GM21619 (cell line): ENCODE data around the gene NRP1.
A peak's percentile ranks its signal among the peaks of the same experiment; 100 is the strongest.

Experiments
- ATAC-seq: cut with Tn5 transposase; IDR thresholded peaks from one replicate; pipeline ENCODE4 v1.9.1; 2021; ENCODE audit not compliant: unreplicated experiment

NRP1 gene

DNA sequence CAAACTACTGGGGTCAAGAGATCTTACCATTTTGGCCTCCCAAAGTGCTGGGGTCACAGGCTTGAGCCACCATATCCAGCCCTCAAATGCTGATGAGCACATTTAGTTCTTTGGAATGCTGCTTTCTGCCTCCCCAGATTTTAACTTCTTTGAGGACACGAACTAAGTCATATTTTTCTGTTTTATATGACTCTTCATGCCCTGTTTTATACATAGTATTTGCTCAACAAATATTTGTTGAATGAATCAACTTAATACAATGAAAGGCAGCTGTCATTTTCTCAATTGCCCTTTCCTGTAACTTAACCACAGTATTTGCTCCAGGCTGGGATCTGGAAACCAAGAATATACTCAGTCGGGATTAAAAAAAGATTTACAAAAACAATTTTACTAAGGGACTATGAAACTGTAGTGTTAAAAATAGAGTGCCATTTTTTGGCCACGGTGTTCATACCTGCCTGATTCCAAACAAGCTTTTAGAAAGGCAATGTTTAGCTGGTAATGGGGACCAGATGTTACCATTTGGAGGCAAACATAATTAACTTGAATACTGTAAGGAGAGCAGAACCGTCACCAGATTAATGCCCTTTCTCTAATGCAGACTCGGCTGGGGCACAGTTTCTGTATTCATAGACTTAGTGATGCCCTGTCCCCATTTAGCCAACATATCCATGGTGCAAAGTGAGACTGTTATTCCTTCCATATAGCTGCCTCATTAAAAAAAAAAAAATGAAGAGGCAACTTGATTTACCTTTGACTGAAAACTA, 117.6 kb downstream of the NRP1 start:
- ATAC-seq: no peak

DNA sequence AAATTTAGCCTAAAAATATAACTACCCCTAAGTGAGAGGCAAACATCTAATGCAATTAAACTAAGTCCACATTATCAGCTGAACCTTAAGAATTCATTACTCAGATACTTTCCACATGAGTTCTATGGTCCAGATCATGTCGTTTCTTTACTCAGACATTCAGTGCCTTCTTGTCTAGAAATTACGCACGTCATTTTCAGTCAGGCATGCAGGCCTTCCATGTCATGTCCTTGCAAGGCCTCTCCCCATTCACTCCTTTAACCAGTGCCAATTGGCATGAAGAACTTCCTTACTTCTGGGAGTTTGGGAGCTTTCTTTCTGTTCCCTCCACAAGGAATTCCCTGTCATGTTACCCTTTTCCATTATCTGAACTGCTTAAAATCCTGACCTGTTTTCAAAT, 118.8 kb downstream of the NRP1 start:
- no peak for ATAC-seq

DNA sequence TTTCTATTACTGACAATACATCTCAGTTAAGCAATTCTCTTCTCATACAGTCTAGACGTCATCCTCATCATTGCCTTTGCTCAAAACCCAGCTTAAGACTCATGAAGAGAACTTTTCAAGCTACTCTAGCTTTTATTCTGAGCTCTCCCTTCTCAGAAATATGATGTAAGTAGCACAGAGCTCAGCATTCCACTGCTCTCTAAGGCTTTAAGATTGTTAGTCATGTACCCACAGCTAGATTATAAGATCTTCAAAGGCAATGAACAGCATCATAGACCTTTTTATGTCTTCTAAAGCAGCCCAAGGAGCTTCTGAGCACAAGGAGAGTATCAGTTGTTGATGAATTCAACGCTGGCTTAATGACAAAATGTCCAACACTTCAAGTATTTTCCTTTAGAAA, 119.3 kb downstream of the NRP1 start:
- ATAC-seq: no peak

DNA sequence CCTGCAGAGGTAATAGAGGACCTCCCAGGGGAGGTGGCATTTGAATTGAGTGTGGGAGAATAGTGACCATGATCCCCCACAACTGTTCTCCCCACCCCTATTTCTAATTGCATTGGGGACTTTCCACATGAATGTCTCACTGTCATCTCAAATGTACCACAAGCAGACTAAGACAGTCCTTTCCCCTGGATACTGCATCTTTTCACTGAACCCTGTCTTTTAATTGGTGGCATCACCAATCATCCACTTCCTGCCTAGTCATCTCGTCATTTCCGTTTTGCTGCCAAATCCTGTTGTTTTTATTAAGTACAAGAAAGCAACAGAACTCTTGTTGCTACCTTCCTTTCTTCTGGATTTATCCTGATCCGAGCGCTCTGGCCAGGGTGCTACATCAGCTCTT, 120.3 kb downstream of the NRP1 start:
- no peak for ATAC-seq

DNA sequence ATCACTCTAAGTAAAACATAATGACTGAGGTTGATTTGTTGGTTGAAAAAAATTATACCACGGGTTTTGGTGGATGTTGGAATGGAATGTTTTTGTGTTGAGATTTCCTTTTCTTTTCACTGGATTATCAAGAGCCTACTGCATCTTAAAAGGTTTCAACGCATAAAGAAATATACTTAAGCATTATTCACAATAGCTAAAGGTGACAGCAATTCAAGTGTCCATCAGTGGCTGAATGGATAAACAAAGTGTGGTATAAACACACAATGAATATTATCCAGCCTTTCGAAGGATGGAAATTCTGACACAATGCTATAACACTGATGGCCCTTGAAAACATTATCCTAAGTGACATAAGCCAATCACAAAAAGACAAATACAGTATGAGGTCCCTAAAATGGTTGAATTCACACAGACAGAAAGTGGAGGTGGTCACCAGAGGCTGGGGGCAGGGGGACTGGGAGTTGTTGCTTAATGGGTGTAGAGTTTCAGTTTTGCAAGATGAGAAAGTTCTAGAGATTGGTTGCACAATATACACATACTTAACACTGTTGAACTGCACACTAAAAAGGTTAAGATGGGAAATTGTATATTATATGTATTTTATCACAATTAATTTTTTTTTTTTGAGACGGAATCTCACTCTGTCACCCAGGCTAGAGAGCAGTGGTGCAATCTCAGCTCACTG, 122.3 kb downstream of the NRP1 start:
- ATAC-seq: no peak

DNA sequence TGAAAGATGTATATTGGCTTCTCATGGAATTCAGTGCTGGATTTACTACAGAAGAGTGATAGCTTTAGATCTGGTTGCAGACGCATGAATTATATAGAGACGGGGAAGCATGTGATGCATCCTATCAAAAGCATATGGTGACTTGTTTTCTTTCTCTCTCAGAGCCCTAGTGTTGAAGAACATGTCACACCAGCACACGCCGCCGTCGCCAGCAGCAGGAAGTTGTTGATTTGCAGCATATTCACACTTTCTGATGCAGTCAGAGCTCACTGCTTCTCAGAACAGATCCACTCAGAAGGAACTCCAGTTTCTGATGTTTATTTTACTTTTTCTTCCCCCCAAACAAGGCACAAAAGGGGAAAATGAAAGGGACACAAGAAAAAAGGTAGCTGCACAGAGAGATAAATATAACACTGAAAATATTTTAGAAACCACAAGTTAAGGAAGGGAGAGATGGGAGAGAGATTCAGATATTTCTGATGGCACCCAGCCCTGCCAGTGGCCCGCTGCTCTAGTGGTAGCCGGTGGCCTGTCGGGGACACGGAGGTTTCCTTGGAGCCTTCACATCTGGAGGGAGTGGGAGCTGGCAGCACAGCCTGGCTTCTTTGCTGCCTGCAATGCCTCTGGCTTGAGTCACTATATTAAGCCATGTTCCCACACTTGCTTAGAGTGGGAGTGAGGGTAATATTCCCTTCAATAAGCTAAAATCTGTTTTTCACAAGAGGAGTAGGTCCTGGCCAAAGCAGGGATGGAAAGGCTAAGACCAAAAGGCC, 123.2 kb downstream of the NRP1 start:
- ATAC-seq: no peak

DNA sequence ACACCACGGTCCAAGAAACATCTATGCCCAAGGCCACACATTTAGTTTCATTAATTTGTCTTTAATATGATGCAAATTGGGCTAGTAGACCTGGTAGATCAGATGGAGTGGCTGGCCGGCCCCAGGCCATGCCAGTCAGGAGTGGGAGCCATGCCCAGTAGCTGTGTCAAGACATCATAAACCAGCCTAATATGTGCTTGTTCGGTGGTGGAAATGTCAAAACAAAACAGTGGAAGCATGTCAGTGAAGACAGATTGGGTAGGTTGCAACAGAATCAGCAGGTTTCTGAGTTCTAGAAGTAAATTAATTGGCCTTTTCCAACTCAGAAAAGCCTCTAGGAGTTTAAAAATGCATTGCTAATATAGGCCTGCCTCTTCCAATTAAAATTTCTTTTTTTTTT, 124.7 kb downstream of the NRP1 start:
- ATAC-seq: no peak

DNA sequence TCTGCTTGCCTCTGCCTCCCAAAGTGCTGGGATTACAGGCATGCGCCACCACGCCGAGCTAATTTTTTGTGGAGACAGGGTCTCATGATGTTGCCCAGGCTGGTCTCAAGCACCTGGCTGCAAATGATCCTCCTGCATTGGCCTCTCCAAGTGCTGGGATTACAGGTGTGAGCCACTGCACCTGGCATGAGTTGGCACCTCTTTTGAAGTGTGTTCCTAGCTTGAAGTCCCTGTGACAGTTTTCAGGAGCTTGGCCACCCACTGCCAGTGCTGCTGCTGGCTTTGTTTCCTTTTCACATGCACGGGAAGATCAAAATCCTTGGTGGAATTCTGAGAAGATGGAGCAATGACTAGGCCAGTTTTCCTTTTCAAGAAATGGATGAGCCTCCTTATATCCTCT, 126.3 kb downstream of the NRP1 start:
- no peak for ATAC-seq

DNA sequence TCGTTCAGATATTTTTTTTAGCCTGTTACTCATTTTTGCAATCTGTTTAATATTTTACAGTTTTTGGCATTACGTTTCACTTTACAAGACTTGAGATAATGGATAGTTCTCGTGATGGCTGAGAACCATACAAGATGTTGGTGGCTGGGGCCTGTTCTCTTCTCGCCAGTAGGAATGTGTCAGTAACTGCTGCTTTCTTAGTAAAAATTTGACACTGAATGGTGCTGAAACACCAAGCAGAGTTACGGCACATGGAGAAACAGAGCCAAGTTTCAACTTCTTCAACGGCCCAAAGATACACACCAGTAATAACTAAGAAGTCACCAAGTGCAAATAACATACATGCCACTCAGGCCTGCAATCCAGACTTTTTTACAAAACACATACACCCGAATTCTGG, 130.4 kb downstream of the NRP1 start:
- ATAC-seq: no peak

DNA sequence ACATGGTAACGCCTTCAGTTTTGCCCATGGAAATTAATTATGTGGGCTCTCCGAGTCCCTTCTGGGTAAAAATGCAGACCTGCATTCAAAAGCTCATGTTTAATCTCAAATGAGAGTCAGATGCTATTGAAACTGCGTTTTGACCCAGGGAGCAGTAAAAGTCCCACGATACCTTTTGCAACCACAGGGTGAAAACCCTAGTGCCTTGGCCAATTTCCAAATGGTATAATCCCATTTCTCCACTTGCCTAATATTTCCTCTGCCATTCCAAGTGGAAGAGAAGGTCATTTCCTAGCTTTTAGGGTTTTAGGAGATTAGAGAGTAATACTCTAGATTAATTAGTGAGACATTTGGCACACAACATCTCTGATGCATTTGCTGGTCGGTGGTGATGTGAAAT, 132.5 kb downstream of the NRP1 start:
- ATAC-seq: no peak

DNA sequence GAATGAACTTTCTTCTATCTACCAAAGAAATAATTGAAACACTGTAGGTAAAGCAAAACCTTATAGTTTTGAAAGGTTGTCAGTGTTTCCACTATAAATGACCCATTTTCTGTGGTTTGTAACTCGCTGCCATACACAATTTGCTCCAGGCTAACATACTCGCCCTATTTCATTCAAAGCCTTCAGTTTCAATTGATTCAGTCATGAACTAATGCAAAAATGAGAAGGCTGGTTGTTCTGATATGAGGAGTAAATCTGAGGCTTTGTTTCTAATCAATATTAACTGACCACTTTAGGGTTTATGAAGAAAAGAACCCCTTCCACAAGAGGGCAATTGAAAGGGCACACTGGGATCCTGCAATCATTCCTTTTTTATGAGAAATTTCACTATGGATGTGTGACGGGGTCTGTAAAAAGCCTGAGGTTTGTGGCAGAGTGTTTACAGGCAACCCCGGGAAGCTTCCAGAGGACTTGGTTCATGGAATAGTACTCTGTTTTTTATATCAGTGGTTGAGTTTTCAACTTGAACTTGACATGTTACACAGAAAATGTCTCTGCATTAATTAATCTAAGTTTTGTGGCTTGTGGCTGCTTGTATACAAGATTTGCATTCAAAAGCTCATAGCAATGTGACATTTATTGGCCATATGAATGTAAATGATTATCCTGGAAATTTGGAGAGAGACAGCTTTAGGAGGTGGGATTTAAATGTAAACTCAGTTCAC, 133.2 kb downstream of the NRP1 start:
- no peak for ATAC-seq

DNA sequence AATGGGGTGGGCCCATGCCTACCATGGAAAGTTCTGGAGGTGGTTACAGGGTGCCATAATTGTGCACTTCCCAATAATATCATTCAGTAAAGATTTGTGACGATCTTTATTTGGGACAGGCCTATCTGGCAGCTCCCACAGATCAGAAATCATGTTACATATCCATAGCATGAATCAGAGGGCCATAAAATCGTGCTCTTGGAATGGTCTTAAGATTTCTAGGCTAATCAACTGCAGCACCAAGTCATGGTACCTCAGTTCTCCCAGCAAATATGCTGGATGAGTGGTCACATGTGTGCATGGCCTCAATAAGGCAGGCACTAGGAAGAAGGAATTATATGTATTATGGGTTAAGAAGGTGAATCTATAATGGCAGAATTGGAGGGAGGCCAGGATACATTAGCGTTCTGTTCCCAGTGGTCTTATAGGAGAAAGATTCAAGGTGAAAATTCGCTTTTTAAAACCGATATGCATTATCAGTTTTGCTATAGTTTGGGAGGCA, 134.7 kb downstream of the NRP1 start:
- ATAC-seq: no peak

DNA sequence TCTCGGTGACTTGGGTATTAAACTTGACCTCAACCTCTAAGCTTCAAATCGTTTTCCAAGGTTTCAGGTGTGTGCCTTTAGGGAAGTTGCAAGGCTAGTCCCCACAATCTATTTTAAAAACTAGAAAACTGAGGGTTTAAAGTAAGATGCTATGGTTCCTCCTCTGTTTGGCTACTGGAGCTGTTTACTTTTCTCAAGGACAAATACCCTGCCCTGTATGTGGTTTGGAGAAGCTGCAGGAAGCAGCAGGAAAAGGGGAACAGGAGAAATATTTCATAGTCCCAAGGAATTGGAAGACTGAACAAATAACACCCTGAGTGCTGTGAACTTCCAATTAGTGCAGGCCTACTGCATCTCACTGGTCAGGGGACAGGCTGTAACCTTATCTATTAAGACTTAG, 135.9 kb downstream of the NRP1 start:
- ATAC-seq: no peak

DNA sequence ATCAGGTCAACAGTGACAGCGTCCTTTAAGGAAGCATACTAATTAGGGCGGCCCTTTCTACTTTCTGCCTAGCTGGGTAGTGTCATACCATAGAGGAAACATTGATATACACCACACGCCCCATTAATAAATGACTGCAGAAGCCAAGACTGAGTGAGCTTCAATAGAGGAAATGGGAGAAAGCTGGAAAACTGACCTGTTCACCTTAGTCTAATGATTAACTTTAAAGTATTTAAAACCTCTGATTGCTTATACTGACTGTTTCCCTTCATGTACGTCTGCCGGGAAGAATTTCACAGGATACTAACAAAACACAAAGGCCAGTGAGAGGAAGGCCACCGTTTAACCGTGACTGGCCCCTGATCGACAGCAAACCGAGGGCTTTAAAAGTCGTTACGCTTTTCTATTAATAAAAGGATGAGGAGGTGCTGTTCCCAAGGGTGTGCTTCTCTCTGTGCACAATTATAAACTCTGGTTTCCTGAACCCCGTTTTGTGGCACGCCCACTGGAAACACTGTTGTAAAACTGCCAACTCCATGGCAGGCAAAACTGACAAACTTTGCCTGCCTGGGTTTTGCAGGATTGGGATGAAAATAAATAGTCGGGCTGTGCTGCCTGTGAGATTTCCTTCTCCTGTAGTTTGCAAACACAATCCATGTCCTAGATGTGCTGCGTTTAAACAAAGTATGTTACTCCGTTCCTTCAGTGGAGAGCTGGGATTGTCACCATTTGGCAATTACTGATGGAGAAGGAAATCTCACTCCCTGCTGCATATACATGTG, 137.6 kb downstream of the NRP1 start:
- no peak for ATAC-seq

DNA sequence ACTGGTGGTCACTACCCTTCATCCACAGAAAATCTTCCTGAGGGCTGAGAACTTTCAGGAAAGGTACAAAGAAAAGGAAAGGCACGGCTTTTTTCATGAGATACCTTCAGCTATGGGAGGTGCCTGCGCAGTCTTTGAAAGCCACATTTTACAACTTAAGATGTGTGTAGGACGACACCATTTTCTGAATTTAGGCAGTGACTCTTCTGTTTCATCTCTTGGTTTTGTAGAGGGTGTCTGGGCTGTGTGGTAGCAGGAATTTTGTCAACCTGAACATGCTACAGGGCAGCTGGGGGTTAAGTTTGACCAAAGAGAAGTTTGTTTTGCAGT, 138.1 kb downstream of the NRP1 start:
- ATAC-seq: no peak

DNA sequence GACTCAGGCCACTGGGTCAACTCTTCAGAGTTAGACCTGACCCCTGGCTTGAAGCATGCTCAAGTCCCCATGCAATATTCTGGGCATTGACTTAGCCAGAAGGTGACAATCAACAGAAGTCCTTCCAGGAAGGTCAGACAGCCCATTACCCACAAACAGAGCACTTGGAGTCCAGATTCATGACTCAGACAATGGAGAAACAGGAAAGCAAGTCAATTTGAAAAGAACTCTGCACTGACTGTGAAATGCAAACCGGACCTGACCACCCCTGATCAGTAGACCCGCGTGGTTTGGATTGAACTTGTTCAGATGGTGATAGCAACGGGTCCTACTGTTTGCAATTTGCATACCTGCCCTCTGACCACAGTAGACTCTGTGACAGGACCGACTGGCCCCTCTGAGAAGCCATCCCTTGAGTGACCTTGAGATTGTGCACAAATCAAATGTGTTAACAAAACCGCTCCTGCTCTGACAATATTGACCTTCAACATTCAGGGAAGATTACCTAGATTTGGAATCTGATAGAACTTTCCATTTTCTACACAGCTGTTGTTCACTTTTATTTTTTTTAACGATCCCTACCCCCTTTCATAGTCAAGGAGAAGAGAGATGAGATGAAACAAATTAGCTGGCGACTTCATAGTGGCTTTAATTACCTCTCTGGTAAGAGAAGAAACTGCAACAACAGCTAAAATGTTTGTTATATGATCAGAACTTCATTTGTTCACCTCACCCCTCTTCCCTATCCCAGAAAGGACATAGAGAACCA, 138.7 kb downstream of the NRP1 start:
- ATAC-seq: no peak

DNA sequence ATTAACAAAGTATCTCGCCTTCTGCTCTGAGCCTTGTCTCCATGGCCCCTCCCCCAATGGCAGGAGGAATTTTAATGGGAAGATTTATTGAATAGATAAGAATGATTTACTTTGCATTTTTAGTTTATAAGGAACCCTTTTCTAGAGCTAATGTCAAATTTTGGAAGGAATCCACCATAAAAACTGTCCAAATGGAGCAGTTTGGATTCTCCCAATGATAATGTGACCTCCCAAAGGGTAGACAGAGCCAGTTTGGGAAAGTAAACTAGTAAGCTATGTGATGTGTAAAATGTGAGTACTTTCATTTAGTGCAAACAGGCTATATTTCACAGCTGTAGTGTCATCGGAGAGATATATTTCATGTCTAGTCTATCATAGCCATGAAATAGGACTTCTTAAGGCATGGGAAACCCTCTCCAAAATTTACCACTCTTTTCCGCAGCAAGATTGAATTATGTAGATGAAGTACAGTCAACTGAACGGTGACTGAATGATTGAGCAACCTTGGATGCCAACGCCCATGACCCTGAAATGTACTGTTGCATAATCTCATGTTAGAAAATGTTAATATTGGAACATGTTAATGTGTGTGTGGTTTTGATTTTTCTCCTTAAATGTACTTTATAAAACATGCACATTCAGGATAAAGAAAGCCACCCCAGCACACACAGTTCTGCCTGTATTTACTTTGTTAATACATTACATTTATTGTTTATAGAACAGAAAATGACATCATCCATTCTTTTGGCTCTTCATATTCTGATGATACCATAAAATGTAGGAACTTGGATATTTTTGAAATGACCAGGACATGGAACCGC, 140.6 kb downstream of the NRP1 start:
- ATAC-seq: no peak

DNA sequence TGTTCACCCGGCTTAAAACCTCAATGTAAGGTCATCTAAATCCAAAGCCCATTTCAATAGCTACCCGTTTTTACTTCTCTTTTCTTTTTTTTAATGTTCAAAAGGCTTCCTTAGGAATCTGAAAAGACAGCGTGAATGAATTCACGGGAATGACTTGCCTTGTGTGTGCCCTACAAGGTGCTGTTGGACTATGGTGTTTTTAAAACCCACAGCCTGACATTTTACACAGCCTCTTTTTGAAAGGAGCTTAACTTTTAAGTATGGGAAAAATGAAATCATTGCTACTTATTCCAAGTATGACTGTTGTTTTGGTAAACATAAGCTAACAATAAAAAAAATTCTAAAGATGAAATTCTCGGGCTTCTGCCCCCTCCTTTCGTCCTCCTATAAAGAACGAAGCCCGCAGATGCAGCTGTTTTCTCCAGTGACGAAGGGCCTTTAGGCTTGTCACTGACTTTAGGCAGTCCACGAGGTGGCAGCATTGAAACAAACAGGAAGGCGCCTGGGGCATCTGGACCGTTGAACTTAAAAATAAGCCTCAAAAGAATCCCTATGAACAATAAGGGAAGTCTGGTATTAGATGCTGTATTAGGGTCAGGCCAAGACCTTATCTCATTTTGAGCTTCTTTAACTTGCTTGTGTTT, 141.3 kb downstream of the NRP1 start:
- ATAC-seq: peak; percentile 87
